NCI-H1105 (cell line): Measurements from ENCODE around the gene PSMC1.

Source experiments
- DNase-seq: peaks from one replicate; lab custom pipeline; 2025; lab: John Stamatoyannopoulos, UW

PSMC1 gene

DNA sequence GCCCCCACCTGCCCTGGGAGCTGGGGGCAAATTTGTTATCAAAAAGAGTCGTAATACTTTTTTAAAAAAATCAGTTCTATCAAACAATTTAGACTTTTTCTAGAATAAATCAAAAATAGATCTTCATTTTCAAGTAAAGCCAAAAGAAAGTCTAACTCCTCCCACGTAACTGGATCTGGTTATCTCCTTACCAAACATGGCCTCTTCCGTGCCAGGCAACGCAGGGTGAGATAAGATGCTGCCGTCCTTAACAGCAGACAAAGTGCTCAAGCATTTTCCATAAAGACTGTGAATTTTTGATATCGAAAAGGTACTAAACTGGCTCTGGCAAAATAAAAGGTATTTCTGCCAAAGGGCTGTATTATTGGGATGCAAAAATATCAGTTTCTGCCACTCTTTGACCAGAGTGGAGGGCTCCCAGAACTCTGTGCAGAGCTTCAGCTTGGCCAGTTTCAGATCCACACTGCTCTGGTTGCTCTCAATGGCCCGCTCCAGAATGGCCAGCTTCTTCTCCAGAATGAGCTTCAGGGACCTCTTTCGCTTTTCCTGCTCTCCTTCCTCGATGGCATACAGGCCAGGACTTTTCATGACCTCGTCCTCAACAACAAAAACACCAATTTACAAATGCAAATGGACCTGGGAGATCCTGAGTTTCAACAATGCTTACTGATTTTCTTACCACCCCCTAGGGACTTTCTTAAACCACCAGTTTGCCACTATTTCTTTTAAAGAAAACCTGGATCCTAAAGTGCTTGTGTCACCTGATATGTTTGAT is 46.4 kb downstream of the PSMC1 start:
- no peak for DNase-seq

DNA sequence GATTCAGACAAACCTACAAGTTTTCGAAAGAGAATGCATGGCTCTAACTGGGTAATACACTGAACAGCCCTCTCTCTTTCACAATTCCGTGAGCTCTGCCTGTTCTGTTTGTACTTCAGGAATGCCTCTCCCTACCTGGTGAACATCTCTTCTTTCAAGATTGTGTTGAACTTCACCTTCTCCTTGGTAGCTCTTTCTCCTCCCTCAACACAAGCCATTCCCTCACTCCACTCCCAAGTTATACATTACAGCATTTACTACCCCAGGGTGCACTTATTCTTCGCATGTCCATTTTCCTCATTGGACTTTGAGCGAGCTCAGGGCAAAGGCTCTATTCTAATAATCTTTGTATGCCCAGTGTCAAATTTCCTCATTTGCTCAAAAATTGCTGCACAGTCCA is 47.1 kb downstream of the PSMC1 start:
- no peak for DNase-seq

DNA sequence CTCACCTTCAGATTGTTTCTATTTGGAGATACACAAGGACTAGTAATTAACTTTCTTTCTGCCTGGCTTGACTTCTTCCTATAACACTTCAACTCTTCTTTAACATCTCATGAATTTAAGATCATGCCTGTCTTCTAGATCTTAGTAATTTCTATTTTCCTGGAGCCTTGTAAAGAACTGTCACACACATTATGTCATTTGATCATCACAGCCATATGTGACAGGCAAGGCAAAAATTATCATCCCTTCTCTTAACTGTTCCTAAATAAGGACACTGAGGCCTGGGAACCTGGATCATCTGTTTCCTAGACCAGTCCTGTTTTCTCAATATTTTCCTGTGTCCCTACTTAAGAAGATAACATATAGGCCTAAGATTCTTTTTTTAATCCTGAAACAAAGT is 48.1 kb downstream of the PSMC1 start:
- DNase-seq = no peak

DNA sequence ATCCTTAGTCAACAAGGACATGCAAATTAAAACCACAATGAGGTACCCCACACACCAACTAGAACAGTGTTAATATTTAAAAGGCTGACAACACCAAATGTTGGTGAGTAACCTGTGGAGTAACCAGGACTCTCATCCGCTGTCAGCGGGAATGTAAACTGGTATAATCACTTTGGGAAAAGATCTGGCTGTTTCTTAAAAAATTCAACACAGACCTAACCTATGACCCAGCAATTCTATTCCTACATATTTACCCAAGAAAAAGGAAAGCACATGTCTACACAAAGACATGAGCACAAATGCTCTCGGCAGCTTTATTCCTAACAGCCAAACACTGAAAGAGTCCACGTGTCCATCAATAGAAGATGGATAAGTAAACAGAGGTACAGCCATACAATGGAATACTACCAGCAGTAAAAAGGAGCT is 48.8 kb downstream of the PSMC1 start:
- DNase-seq = no peak

DNA sequence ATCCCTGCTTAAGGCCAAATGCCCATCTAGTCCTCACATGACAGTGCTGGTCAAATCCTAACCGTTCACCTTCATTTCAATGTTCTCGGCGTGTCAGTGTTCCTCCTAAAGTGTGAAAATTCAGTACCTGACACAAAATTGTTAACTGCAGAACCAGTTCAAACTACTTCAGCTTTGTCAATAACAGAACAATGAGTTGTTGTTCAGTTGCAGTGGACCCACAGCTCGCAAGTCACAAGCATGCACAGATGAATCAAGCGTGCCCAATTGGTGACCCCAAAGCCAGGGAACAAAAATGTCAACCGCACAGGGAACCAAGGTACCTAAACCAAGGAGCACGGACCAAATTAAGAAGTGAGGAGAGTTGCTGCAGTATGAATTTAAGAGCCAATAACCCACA is 52.2 kb downstream of the PSMC1 start:
- DNase-seq = no peak

DNA sequence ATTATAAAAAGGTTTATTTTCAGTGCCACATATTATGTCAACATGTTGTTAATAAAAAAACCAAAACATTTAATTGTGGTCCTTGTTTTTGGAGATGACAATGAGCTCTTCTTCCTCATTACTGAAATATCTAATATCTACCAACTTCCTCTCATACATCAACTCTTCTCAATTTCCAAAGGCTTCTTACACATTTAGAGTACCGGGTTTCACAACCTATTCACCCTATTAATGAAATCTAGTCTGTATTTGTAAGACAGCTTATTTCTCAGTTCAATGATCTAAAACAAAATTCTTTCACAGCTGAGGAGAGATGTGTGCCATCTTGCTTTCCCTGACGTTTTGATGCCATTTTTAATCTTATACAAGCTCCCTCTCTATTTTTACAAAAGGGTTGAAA is 60.9 kb downstream of the PSMC1 start:
- no peak for DNase-seq

DNA sequence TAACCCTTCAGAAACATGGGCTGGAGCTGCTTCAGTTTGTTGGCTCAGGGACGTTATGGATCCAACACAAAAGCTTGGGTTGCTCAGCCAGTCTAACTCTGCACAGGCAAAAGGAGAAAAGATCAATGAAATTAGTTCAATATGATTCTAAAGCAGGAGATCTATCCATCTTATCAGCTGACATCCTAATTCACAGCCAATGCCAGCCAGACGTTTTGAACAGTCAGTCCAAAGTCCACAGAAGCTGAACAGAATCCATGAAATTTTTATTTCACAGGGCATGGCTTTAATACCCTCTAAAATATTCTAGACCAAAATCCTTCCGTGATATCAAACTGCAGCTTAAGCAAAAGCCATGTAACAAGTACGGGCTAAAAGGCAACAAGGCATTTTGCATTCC is 61.7 kb downstream of the PSMC1 start:
- no peak for DNase-seq

DNA sequence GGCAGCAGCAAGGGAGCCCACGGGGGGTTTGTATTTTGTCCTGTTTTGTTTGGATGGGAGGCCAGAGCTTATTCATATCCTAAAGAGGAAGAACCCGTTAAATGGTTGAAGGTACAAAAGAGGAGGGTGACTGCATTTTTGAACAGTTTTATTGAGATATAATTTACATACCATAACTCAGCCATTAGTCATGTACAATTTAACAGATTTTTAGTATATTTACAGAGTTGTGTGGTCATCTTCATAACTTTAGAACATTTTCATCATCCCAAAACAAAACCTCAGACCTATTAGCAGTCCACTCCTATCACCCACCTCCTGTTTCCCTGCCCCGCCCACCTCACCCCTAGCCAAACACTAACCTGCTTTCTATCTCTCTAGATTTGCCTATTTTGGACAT is 62.8 kb downstream of the PSMC1 start:
- no peak for DNase-seq

DNA sequence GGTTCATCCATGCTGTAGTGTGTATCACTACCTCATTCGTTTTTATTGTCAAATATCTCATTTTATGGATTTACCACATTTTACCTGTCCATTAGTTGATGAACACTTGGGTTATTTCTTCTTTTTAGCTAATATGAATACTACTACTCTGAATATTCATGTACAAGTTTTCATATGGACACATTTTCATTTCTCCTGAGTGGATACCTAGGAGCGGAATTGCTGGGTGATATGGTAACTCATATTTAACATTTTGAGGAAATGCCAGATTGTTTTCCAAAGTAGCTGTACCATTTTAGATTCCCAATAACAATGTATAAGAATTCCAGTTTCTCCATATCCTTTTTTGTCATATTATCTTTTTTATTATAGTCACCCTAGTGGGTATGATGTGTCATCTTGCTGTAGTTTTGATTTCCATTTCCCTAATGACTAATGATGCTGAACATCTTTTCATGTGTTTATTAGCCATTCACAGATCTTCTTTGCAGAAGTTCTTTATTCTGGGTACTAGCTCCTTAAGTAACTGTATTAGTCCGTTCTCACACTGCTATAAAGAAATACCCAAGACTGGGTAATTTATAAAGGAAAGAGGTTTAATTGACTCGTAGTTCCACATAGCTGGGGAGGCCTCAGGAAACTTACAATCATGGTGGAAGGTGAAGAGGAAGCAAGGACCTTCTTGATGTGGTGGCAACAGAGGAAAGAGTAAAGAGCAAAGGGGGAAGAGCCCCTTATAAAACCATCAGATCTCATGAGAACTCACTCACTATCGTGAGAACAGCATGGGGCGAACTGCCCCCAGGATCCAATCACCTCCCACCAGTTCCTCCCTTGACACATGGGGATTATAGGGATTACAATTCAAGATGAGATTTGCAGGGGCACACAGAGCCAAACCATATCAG is 63.5 kb downstream of the PSMC1 start:
- DNase-seq = no peak

DNA sequence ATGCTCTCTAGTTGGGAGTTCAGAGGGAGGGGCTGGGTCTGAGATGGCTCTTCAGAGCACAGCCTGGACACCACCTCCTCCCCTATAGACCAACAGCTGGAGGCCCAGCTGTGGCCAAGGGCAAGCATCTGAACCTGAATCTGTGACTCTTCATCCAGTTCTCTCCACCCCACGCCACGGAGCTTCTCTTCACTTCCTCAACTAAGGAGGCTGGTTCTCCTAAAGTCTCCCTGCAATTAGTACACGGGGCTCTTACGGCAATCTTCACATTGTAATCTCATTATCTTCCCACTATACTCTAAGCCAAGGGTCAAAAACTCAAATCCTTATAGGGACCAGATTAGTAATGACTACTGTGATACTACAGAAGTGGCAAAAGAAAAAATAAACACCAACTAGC is 65.5 kb downstream of the PSMC1 start:
- no peak for DNase-seq
